Measurements from ENCODE around the gene CA11.
"Not testable (repeated sequence)": the region's sequence is repeated elsewhere in the genome, so short reads cannot be mapped to it uniquely, and the experiment has no call there.

The CA11 gene

DNA sequence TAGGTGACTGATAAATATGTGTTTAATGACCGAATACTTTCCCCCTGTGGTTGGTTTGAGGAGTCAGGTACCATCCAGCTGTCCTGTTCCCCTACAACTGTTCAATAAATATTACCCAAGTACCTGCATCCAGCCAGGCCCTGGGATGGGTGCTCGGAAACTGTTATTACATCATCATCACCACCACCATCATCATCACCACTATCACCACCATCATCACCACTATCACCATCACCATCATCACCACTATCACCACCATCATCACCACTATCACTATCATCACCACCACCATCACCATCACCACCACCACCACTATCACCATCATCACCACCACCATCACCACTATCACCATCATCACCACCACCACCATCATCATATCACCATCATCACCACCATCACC, 22.8 kb upstream of the CA11 start:
- no peak for DNase-seq

DNA sequence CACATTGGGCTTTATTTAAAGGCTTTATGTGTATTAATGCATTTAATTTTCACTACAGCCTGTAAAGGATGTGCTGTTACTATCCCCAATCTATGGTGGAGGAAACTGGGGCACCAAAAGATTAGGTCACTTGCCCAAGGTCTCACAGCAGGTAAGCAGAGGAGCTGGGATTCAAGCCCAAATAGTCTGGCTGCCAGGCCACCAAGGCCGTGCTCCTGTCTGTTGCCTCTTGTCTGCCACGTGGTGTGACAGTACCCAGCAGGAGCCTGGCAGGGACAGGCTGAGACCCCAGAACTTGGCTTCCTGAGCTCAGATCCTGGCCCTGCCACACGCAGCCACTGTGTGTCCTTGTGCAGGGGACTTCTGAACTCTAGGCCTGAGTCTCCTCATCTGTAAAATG, 22.3 kb upstream of the CA11 start:
- DNase-seq: no peak

DNA sequence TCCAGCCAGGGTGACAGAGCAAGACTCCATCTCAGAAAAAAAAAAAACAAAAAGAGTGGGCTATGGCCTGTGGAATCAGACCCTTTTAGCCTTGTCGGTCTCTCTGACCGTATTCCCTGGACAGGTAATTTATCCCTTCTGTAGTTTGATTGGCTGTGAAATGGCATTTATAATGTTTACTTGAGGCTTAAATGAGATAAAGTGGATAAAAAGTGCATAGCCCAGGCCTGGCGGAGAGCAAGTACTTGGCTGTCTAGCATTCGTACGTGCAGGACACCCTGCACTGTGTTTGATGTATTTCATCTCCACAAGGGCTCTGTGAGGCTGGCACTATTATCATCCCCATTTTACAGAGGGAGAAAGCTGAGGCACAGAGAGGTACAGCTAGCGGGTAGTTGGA, 19.8 kb upstream of the CA11 start:
- no peak for DNase-seq

DNA sequence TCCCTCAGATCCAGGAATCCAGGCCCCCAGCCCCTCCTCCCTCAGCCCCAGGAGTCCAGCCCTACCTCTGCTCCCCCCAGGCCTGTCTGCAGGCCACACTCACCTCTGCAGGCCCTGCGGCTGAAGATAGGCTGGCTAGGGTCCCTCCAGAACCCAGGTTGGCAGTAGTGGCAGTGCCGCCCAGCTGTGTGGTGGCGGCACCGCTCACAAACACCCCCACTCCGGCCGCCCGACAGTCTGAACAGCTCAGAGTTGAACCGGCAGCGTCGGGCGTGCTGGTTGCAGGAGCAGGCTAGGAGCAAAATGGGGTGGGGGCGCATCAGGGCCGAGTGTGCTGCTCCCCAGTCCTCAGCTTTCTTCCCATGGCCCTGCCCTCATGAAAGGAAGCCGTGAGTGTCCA, 18.5 kb upstream of the CA11 start:
- DNase-seq: no peak

DNA sequence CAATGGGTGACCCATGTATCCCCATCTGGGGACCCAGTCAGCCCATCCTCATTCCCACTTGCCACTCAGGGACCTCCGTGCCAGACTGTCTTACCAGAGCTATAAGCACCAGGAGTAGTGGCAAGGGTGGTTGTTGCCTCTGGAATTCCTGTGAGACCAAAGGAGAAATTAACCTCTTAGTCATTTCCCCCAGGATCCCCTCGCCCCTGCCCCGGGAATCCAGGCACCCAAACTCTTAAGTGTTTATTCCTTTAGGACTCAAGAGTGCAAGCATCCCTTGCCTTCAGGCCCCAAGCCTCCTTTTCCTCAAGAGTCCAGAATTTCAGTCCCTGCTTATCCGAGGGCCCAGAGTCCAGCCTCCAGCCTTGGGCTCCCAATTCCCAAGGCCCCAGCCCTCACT, 17.7 kb upstream of the CA11 start:
- no peak for DNase-seq

DNA sequence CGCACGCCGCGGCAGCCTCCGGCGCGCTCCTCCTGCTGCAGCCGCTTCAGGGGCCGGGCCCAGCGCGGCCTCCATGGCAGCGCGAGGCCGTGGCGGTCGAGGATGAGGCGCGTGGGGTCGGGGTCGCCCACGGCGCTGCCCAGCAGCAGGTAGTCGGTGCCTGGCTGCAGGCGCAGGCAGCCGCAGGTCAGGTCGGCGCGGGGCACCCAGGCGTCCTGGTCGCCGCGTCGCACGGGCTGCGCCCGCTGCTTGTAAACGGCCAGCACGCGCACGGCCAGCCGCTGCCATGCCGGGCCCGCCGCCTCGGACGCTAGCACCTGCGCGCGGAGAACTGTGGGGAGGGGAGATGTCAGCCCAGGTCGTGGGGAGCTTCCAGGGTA, 15.7 kb upstream of the CA11 start:
- no peak for DNase-seq

DNA sequence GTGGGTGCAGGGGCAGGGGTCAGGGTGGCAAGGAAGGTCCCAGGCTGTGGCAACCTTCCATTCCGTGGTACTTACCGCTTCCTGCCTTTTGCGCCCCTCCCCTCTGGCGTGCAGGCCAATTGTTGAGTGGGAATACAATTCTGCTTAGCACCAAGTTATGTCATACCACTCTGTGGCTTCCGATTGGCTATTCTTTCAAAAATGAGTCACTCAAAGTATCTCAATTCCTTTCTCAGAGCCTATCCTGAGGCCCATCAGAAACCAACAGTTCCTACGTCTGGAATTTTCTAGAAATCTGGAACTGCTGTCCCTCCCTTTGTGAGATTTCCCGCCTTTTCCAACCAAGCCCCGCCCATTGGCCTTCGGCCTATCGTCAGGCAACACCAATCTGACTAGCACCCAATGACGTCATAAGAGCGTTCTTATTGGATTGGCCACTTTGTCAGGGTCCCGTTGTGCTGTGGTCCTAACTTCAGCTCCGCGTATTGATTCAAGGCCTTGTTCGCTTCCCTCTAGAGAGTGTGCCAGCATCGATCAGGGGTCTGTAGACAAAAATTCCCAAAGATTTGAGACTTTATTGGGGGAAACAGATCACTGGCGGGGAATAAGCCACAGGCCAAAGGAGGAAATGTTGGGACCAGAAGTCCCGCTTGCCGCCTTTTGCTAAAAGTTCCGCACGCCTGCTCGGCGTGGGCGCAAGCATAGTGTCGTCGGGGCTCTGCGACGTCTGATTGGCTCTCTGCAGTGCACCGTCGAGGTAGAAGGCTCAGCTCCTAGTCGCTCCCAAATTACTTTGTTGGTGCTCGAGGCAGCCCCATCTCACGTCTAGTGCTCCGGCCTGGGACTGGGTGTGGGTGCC, 15.1 kb upstream of the CA11 start:
- DNase-seq: no peak

DNA sequence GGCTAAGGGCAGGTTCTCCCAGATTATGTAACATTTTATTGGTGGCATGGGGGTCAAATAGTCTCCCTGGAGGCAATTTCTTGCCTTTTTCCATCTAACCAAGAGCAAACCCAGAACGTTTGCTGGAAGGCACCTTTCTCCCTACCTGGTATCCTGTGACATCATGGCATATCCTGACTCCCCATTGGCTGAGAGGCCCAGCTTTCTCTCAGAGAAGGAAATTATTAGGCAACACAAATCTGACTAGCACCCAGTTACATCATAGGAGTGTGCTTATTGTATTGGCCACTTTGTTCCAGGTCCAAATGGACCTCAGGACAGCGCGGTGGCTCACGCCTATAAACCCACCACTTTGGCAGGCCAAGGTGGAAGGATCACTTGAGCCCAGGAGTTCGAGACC, 13.8 kb upstream of the CA11 start:
- DNase-seq: no peak

DNA sequence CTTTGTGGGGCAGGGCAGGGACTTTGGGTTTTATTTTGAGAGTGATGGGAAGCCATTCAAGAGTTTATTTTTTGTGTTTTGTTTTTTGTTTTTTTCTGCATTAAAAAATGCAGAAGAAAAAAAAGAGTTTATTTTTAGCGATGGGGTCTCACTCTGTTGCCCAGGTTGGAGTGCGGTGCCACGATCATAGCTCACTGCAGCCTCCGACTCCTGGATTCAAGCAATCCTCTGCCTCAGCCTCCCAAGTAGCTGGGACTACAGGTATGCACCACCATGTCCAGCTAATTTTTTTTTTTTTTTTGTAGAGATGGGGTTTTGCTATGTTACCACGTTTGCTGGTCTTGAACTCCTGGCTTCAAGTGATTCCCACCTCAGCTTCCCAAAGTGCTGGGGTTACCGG, 12.5 kb upstream of the CA11 start:
- DNase-seq: no peak

DNA sequence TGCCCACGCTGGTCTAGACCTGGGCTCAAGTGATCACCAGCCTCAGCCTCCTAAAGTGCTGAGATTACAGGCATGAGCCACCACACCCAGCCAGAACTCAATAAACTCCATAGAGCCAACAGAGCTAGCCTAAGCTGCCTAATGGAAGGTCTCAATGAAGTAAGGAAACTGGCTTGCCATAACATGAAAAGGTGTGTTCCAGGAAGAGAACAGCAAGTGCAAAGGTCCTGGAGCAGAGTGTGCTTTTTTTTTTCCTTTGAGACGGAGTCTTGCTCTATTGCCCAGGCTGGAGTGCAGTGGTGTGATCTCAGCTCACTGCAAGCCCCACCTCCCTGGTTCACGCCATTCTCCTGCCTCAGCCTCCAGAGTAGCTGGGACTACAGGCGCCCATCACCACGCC, 11.8 kb upstream of the CA11 start:
- not testable (repeated sequence) for DNase-seq

DNA sequence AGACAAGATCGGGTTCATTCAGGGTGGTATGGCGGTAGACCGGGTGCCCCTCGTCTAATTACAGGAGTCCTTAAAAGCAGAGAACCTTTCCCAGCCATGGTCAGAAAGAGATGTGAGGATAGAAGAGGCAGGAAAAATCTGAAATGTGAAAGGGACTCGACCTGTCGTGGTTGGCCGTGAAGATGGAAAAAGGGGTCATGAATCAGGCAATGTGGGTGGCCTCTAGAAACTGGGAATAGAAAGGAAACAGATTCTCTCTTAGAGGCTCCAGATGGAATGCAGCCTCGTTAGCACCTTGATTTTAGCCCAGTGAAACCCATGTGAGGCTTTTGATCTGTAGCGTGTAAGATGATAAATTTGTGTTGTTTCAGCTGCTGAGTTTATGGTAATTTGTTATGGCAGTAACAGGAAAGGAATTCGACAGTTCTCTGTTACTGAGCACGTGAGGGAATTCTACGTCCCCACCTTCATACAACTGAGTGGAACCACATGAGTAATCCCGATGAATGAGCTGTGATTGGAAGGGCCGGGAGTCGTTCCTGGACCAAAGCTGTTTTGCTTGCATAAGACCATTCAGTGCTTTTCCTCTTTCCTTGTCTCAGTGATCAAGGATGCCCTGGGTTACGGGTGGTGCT, 11.0 kb upstream of the CA11 start:
- peak; percentile 47 for DNase-seq

DNA sequence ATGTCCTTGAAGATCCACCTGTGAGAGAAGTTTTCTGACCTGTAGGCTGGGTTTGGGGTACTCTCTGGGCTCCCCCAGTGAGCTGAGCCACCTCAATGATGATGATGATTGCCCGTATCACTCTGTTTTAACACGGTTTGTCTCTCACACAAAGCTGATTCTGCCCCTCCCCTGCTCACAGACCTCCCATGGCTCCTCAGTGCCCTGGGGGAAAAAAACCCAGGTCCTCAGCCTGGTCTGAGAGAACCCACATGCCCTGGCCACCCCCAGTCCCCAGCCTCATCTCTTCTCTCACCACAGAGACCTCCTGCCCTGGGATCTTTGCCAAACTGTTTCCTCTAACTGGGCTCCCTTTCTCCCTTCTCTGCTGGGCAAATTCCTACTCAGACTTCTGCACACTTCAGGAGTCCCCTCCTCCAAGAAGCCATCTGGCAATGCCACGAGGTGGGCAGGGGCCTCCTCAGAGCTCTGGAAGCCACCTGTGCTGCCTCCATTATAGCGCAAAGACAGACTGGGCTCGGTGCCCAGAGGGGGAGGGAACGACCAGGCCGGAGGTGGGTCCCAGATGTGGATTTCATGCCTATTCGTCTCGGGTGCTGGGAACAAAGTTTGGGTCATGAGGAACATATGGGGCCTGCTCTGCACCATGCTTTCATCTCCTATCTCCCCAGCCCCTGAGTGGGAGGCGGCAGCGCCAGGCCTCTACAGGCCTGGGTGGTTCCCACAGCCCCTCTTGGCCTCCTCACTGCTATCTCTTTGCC, 8.5 kb upstream of the CA11 start:
- DNase-seq: no peak

DNA sequence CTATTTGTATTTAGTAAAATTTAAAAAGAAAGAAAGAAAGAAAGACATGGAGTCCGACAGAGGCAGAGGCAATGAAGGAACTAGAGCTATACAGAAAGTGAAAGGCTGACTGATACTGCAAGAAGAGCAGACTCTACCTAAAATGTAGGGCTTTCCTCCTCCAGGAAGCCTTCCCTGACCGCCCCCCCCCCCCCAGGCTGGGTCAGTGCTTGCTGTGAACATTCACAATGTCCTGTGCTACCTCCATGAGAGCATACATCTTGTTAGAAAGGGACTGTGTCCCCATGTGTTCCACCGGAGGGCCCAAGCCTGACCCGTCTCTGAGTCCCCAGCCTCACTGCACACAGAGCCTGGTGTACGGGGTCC, 5.7 kb upstream of the CA11 start:
- no peak for DNase-seq

DNA sequence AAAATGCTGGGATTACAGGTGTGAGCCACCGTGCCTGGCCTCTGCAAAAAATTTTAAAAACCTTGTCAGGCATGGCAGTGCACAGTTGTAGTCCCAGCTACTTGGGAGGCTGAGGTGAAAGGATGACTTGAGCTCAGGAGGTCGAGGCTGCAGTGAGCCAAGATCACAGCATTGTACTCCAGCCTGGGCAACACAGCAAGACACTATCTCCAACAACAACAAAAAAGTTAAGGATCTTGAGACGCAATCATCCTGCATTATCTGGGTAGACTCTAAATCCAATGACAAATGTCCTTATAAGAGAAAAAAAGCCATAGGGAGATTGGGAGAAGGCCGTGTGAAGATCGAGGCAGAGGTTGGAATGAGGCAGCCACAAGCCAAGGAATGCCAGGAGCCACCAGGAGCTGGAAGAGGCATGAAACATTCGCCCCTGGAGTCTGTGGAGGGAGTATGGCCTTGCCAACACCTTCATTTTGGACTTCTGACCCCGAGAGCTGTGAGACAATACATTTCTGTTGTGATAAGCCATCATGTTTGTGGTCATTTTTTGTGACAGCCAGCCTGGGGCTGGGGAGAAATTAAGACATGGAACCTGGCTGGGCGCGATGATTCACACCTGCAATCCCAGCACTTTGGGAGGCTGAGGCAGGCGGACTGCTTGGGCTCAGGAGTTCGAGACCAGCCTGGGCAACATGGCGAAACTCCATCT, 5.1 kb upstream of the CA11 start:
- no peak for DNase-seq

DNA sequence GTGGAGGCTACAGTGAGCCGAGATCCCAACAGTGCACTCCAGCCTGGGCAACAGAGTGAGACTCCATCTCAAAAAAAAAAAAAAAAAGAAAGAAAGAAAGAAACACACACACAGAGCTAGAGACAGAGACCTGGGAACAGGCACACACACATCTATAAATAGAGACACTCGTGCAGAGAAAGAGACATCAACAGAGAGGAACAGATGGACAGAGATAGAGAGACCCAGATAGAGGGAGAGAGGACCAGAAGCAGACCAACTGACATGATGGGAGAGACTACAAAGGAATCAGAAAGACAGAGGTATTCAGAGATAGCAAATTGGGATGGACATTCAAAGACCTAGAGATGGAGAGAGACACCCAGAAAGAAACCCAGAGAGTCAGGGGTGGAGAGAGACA, 2.1 kb upstream of the CA11 start:
- no peak for DNase-seq

DNA sequence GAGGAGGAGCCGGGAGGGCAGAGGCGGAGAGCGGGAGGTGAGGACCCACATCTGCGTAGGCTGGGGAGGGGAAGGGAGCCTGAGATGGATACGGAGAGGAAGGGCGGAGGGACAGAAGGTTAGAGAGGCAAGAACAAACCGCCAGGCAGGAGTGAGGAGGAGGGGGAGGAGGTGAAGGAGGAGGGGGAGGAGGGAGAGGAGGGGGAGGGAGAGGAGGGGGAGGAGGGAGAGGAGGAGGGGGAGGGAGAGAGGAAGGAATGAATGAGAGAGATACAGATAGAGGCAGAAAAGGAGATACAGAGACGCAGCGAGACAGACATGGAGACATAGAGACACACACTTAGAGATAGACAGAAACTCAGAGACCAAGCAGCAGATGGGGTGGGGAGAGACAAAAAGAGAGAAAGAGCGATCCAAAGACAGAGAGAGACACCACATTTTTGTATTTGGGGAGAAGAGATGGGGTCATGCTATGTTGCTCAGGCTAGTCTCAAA, 782 bp upstream of the CA11 start:
- no peak for DNase-seq

DNA sequence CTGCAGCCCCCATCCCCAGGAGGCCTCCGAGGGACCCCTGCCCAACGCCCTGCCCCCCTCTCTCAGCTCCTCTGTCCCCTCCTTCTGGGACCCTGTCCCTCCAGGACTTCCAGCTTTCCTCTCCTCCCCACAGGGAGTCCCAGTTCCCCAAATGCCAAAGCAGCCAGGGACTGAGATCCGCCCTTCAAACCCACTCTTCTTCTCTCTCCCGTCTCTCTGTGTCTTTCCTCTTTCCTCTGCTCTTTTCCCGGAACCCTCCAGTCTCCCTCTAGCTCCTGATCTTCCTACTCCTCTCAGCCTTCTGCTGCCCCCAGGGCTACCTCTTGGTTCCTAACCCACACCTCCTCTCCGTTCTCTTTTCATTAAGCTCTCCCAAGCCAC, 377 bp downstream of the CA11 start:
- DNase-seq: no peak

DNA sequence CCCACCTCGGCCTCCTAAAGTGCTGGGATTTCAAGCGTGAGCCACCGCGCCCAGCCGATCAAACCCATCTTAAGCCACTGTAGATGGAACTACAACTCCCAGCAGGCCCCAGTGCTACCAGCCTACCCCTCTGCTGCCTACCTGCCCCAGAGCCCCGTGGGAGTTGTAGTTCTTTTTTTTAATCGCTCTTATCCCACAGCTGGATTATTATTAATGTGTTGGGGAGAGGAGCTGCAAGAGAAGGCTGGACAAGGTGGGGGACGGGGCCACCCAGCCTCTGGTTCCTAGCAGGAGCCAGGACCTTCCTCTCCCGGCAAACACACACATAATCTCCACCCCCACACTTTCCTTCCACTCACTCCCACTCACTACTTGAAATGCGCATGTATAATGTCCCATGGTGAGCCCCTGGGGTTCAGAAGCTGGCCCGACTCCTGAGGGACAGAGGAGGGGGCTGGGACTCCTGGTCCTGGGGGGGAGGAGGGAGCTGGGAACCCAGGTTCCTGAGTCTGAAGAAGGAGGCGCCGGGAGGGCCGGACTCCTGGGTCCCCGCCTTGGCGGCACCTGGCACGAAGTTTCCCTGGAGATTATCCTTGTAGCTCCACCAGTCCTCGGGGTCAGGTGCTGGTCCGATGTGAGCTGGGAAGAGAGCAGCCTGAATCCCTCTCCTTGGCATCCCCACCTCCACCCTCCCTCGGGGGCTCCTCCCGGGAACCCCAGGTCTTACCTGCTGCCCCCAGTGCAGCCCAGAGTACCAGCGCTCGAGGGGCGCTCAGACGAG, 958 bp downstream of the CA11 start:
- peak; percentile 24 for DNase-seq

DNA sequence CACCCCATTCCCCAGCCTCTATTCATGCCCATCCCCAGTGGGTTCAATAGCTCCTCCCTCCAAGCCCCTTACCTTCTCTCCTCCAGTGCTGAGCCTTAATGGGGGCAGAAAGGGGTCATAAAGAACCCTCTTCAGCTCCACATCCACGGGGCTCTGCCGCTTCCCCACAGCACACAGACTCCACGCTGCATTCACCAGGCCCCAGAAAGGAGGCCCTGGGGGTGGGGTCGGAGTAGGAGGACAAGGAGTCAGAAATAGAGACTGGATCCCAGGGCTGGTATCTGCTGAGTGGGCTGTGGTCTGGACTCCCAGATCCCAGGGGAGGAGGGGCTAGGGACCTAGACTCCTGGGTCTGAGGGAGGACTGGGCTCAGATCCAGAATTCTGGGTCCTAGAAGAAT, 1.6 kb downstream of the CA11 start:
- no peak for DNase-seq

DNA sequence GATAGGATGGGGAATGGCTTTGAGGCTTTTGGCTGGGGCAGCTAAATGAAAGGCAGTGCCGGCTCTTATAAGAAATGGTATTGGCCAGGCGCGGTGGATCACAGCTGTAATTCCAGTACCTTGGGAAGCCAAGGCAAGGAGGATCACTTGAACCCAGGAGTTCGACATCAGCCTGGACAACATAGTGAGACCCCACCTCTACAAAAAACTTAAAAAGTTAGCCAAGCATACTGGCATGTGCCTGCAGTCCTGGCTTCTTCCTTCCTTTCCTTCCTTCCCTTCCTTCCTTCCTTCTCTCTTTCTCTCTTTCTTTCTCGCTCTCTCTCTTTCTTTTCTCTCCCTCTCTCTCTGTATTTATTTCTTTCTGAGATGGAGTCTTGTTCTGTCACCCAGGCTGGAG, 3.1 kb downstream of the CA11 start:
- DNase-seq: no peak

DNA sequence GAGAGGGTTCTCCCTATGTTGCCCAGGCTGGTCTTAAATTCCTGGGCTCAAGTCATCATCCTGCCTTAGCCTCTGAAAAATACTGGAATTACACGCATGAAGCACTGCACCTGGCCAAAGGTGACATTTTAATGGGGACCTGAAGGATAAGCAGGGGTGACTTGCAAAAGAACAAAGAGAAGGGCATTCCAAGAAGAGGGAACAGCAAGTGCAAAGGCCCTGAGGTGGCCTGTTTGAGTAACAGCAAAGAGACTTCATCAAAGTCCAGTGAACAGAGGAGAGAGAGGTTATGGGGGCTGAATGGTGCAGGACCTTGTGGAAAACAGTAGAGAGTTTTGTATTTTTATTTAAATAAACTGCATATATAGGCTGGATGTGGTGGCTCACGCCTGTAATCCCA, 4.1 kb downstream of the CA11 start:
- no peak for DNase-seq

Data from amniotic stem cell (primary cell).